ENCODE data around the gene GREB1. TPM values are rescaled to one million over a fixed set of nuclear protein-coding genes. Genes with fewer than 3 reads are reported as not detected.

GREB1 gene
- total RNA-seq, 1 experiment from 2014 or later, result 16.5 TPM

DNA sequence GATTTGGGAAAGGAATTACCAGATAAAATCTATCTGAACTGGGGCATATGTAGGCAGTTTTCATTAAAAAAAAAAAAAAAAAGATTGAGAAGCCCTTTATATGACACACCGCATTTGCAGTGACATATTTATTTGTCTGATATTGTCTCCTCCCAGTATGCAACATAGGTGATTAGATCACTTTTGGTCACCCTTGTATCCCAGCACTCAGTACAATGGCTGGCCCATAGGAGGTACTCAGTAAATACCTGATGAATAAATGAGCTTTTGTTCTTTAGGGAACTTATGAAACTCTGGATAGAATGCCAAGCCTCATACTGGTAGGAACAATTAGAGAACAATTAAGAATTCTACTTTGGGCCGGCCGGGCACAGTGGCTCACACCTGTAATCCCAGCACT lies 45.0 kb upstream of the GREB1 start:
- peaks cover 3% of the 10 kb centered on the region; the same call in 1 of the 2 replicates for H3K79me2 ChIP-seq (ENCODE audit: insufficient read depth, low read length)
- H3K14ac ChIP-seq (ENCODE audit: insufficient read depth, low read length), result no peak overlapping the region
- H3T11ph ChIP-seq (ENCODE audit: low read length), result no peak overlapping the region
- no peak overlapping the region for H2BK12ac ChIP-seq (ENCODE audit: insufficient read length, low read depth, low read length)
- H2BK5ac ChIP-seq (ENCODE audit: insufficient read length, low read length), result no peak overlapping the region
- H3K27me3 ChIP-seq (ENCODE audit: insufficient read depth, low read length), result no peaks in the 10 kb centered on the region
- no peak overlapping the region for H2BK120ac ChIP-seq (ENCODE audit: low read depth, low read length, poor library complexity, severe bottlenecking)
- H3K79me1 ChIP-seq (ENCODE audit: insufficient read depth, low read depth, low read length, poor library complexity, severe bottlenecking), result no peaks in the 10 kb centered on the region
- H3K27ac Mint-ChIP-seq, result no peak overlapping the region
- TF ChIP-seq, protein P1, sequence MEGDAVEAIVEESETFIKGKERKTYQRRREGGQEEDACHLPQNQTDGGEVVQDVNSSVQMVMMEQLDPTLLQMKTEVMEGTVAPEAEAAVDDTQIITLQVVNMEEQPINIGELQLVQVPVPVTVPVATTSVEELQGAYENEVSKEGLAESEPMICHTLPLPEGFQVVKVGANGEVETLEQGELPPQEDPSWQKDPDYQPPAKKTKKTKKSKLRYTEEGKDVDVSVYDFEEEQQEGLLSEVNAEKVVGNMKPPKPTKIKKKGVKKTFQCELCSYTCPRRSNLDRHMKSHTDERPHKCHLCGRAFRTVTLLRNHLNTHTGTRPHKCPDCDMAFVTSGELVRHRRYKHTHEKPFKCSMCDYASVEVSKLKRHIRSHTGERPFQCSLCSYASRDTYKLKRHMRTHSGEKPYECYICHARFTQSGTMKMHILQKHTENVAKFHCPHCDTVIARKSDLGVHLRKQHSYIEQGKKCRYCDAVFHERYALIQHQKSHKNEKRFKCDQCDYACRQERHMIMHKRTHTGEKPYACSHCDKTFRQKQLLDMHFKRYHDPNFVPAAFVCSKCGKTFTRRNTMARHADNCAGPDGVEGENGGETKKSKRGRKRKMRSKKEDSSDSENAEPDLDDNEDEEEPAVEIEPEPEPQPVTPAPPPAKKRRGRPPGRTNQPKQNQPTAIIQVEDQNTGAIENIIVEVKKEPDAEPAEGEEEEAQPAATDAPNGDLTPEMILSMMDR (conservative IDR thresholded peaks at IDR 0.05), result no peak
- H3K18ac ChIP-seq (ENCODE audit: insufficient read length, low read depth, low read length), result no peak overlapping the region
- H3K23me2 ChIP-seq (ENCODE audit: insufficient read length, low read depth, low read length, poor library complexity, severe bottlenecking), result peaks cover 3% of the 10 kb centered on the region
- H3K27me3 Mint-ChIP-seq (ENCODE audit: low read depth), result no peaks in the 10 kb centered on the region; the same call in 1 of the 2 replicates
- H2AFZ ChIP-seq (ENCODE audit: low read length), result no peak overlapping the region
- H3K36me3 Mint-ChIP-seq (ENCODE audit: insufficient read depth in 1 of 3, low read depth in 3 of 3), result peaks cover 5 to 6% (median 5%) of the 10 kb centered on the region in 3 experiments; a peak in 6 of 7 replicates
- no peak overlapping the region for H4K91ac ChIP-seq (ENCODE audit: insufficient read length, low read depth, low read length)
- H3K56ac ChIP-seq (ENCODE audit: insufficient read length, low read depth, low read length), result no peak overlapping the region
- no peak overlapping the region for H3K9ac ChIP-seq (ENCODE audit: extremely low read depth, insufficient read length, low read length)
- no peak overlapping the region for H2AK5ac ChIP-seq (ENCODE audit: insufficient read length, low read length)
- no peak overlapping the region for H3K4ac ChIP-seq (ENCODE audit: low read depth, low read length)
- H3K4me2 ChIP-seq (ENCODE audit: insufficient read depth, insufficient read length, low read length), result no peak overlapping the region
- no peaks in the 10 kb centered on the region; the same call in 1 of the 2 replicates for H3K4me1 ChIP-seq (ENCODE audit: insufficient read depth, low read length)
- no peak overlapping the region for H4K5ac ChIP-seq (ENCODE audit: insufficient read length, low read depth, low read length)
- no peaks in the 10 kb centered on the region for H4K20me1 ChIP-seq (ENCODE audit: control insufficient read depth, insufficient read depth, insufficient read length)
- no peak overlapping the region for H2BK20ac ChIP-seq (ENCODE audit: low read depth, low read length, poor library complexity, severe bottlenecking)
- no CpG with 5 or more reads among the region's 3 CpGs for WGBS (ENCODE audit: extremely low coverage, insufficient read length, low lambda C conversion rate)
- DNase-seq, result no peak
- peaks cover 19 to 21% of the 10 kb centered on the region in 2 experiments for H3K4me1 Mint-ChIP-seq
- no peak overlapping the region for H3K23ac ChIP-seq (ENCODE audit: insufficient read length, low read depth, low read length)
- H3K27ac ChIP-seq (ENCODE audit: insufficient read length, low read depth, low read length), result no peak overlapping the region
- H2BK15ac ChIP-seq (ENCODE audit: low read depth, low read length), result no peak overlapping the region
- peaks cover 4 to 5% of the 10 kb centered on the region in 2 experiments for H3K9me3 Mint-ChIP-seq
- no peaks in the 10 kb centered on the region for H3K9me3 ChIP-seq (ENCODE audit: control insufficient read depth, low read depth, low read length)
- H4K8ac ChIP-seq (replicated peaks; ENCODE audit: insufficient read length, low read depth, low read length), result no peak overlapping the region
- H3K4me3 Mint-ChIP-seq, result no peak overlapping the region
